Activated T-cell treated with anti-CD3 and anti-CD28 coated beads for 48 hours (primary cell): ENCODE measurements around the gene ZP2.
"Not testable (repeated sequence)": the region's sequence is repeated elsewhere in the genome, so short reads cannot be mapped to it uniquely, and the experiment has no call there.

Source experiments
- DNase-seq: peaks from one replicate; pipeline ENCODE4 v3.0.0-alpha.2; 2020; ENCODE audit warnings: low read depth

The ZP2 gene

DNA sequence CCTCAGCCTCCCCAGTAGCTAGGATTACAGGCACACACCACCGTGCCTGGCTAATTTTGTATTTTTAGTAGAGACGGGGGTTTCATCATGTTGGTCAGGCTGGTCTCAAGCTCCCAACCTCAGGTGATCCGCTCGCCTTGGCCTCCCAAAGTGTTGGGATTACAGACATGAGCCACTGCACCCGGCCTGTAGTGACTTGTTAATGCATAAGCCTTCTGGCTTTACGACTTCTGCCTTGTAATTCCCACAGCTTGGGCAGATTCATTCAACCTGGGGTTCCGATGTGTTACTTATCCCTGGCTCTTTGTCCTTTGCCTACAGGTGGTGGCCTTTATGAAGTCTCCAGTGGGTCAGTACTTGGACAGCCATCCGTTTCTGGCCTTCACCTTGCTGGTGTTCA, 41.3 kb downstream of the ZP2 start:
- DNase-seq, result not testable (repeated sequence)

GRCh38 chr16:21169249-21169981, 42.0 kb downstream of the ZP2 start:
- no peak for DNase-seq

GRCh38 chr16:21167929-21168602, 43.3 kb downstream of the ZP2 start:
- no peak for DNase-seq

DNA sequence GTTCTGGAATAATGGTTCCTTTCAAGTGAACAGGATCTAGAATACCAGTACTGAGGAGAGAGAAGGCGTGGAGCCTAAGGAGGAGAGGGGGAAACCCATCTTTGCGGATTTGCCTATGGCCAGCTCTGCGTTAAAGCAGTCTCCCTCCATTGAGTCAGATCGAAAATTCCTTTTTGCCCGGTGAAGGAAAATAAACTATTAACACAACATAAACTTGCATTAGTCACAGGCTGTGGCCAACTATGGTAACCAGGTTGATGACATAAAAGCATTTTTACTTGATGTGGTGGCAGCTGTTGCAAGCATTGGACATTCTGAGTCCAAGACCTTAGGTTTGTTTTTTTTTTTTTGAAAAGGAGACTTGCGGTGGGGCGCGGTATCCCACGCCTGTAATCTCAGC, 44.0 kb downstream of the ZP2 start:
- DNase-seq, result no peak

DNA sequence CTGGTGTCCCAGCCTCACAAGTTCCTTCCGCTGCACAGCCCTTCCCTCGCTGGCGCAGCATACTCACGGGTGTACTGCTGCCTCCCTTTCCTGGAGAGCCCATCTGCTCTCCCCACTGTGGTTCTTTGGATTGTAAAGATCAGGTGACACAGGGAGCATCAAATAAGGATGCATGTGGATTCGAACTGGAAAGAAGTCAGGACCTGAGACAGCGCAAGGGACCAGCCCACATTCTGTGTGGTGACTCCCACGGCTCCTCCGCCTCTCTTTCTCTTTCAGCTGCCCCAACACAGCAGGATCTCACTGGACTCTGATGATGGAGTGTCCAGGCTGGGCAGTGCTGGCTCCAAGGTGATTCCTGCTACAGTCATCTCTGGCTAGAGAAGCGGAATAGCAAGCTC, 44.8 kb downstream of the ZP2 start:
- DNase-seq, result no peak

GRCh38 chr16:21164521-21165168, 46.7 kb downstream of the ZP2 start:
- DNase-seq, result no peak

- no peak for DNase-seq
Measured at GRCh38 chr16:21163576-21163975, 47.8 kb downstream of the ZP2 start.

- no peak for DNase-seq
Measured at GRCh38 chr16:21162661-21163151, 48.7 kb downstream of the ZP2 start.

DNA sequence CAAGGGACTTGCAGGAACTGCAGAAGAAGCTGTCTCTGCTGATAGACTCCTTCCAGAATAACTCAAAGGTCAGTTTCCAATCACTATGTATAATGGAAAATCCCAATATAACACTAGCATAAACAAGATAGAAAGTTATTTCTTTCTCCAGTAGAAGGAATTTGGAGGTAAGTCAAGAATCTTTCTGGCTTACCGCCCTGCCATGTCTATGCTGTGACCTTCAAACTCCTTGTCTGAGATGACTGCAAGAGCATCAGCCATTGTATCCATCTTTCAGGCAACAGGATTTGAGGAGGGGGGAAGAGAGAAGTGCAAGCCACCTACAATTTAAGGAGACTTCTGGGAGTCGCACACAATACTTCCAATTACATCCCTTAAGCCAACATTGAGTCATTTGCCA, 50.2 kb downstream of the ZP2 start:
- DNase-seq, result no peak

DNA sequence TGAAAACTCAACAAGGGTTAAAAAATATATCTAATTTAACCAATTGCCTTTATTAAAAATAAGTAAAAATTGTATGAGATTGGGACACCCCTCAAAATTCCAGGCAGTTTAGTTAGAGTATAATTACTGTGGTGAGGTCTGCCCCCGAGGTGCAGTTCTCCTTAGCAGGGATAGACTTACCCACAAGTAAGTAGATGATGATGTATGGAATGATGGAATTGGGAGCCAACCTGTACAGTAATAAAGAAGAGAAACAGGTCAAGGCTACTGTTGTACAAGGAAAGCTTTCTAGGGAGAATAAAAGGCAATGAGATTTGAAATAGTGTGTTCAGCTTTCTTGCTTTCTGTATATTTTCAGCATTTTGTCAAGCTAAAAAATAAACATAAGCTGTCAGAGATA, 51.1 kb downstream of the ZP2 start:
- no peak for DNase-seq

GRCh38 chr16:21159281-21159951, 52.0 kb downstream of the ZP2 start:
- DNase-seq, result peak; percentile 5

GRCh38 chr16:21158208-21159110, 52.9 kb downstream of the ZP2 start, which contains the start of gene LDAF1:
Gene LDAF1, plus strand, starts transcription at chr16:21158674. Its CDS starts 2,509 bp downstream, at chr16:21161183.
- peak; percentile 81 for DNase-seq

GRCh38 chr16:21157632-21158031, 53.7 kb downstream of the ZP2 start:
- no peak for DNase-seq

GRCh38 chr16:21156767-21157467, 54.5 kb downstream of the ZP2 start:
- no peak for DNase-seq

GRCh38 chr16:21156011-21156410, 55.4 kb downstream of the ZP2 start:
- not testable (repeated sequence) for DNase-seq

DNA sequence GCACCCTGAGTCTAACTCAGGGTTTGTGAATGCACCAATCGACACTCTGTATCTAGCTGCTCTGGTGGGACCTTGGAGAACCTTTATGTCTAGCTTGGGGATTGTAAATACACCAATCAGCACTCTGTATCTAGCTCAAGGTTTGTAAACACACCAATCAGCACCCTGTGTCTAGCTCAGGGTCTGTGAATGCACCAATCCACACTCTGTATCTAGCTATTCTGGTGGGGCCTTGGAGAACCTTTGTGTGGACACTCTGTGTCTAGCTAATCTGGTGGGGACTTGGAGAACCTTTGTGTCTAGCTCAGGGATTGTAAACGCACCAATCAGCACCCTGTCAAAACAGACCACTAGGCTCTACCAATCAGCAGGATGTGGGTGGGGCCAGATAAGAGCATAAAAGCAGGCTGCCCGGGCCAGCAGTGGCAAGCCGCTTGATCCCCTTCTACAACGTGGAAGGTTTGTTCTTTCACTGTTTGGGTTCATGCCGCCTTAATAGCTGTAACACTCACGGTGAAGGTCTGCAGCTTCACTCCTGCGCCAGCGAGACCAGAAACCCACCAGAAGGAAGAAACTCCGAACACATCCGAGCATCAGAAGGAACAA, 58.1 kb downstream of the ZP2 start:
- DNase-seq, result not testable (repeated sequence)

GRCh38 chr16:21152160-21153030, 59.0 kb downstream of the ZP2 start:
- DNase-seq, result not testable (repeated sequence)

DNA sequence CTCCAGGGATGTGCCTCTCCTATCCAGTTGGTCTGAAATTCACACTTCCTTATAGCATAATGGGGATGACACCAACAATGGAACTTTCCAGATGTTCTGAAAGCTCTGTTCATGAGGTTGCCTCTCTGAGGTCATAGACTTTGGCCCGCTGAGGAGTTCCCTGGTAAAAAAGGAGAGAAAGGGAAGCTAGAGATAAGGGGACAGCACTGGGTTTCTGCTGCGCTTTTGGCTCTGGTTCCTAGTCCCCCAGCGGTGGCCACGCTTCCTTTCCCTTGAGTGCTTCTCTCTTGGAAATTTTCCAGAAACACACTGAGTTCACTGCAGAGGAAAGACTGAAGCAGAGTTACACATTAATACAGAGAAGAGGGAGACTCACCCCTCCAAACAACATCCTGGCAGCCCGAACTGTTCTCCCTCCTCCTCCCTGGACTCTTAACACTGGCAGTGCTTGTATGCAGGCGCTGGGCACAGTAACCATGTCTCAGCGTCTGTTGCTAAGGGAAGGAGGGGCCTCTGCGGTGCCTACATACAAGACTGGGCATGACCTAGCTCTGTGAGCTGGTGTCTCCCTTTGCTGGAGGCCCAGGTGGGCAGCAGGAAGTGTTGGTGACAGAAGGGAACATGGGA, 60.9 kb downstream of the ZP2 start, which contains the start of gene DNAH3:
DNAH3 (minus strand) TSS at position 472 of the 627 bp plus-strand sequence. CDS start 527 bp downstream, outside the sequence.
- DNase-seq, result no peak
